ENCODE measurements around the gene SEC14L6.
"Not testable (repeated sequence)": the region's sequence is repeated elsewhere in the genome, so short reads cannot be mapped to it uniquely, and the experiment has no call there.

DNA sequence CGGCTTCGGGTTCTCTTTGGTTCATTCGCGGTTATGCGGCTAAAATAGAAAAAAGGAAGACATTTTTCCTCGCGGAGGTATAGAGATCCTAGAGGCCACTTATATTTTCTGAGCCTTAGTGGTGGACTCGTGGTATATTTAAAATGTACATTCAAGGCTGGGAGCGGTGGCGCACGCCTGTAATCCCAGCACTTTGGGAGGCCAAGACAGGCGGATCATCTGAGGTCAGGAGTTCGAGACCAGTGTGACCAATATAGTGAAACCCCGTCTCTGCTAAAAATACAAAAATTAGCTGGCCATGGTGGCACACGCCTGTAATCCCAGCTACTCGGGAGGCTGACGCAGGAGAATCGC lies 45.8 kb upstream of the SEC14L6 start:
- TF ChIP-seq, protein P1, sequence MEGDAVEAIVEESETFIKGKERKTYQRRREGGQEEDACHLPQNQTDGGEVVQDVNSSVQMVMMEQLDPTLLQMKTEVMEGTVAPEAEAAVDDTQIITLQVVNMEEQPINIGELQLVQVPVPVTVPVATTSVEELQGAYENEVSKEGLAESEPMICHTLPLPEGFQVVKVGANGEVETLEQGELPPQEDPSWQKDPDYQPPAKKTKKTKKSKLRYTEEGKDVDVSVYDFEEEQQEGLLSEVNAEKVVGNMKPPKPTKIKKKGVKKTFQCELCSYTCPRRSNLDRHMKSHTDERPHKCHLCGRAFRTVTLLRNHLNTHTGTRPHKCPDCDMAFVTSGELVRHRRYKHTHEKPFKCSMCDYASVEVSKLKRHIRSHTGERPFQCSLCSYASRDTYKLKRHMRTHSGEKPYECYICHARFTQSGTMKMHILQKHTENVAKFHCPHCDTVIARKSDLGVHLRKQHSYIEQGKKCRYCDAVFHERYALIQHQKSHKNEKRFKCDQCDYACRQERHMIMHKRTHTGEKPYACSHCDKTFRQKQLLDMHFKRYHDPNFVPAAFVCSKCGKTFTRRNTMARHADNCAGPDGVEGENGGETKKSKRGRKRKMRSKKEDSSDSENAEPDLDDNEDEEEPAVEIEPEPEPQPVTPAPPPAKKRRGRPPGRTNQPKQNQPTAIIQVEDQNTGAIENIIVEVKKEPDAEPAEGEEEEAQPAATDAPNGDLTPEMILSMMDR (IDR thresholded peaks at IDR 0.05), result not testable (repeated sequence)
- TF ChIP-seq POLR2A (IDR thresholded peaks at IDR 0.05), result not testable (repeated sequence)

Data from suprapubic skin (tissue), 3 donors.